A549 treated with CORT108297 at 1 μM for 4 hours (cell line): ENCODE measurements around the gene NCOA1. TPM values are rescaled to one million over a fixed set of nuclear protein-coding genes. Genes with fewer than 3 reads are reported as not detected.

Experiments
- total RNA-seq: library from RNA; stranded (reverse); fragments of 200-300 nt; extraction: Qiagen RNA extraction; gene quantifications from 5 replicates; pipeline ENCODE4 v1.2.3, GENCODE V29; 2022

Gene NCOA1
- 8.0 to 10.3 TPM (median 9.9 TPM) in 5 replicates for total RNA-seq

GRCh38 chr2:24490690-24491541 lies at the start of gene NCOA1:
TSS of gene NCOA1 (plus strand) at chr2:24491254. CDS start at chr2:24658678, 167,424 bp downstream.

GRCh38 chr2:24792874-24793760 lies 302.1 kb downstream of the NCOA1 start, which contains the start of the genes CENPO and PTRHD1:
TSS of gene CENPO (plus strand) at chr2:24793425. CDS start at chr2:24793920, 495 bp downstream.
TSS of gene PTRHD1 (minus strand) at chr2:24793391. CDS start at chr2:24793377, 14 bp downstream.

Other genes with a start within 250 kb of the NCOA1 start
- gene ITSN2, start 130.7 kb upstream of the NCOA1 start, total RNA-seq = 16.2 to 23.6 TPM (median 21.8 TPM) in 5 replicates